Spleen (tissue), 7 donors: Measurements from ENCODE around the gene PLK5.

ENCODE experiments used
- POLR2A ChIP-seq, 3 donors: fragments of 450-650 bp; IDR thresholded peaks; one replicate each; pipeline ENCODE4 v1.5.1; 2017; ENCODE audit warnings: antibody characterized with exemption in 3 of 3, mild to moderate bottlenecking in 1 of 3
- POLR2AphosphoS5 ChIP-seq, 3 donors: sonication (generic); formaldehyde crosslinking; IDR thresholded peaks; one replicate each; pipeline ENCODE4 v1.5.1; 2017; ENCODE audit warnings: antibody characterized with exemption in 3 of 3
- TF ChIP-seq, protein P1 (sequence below), 11 experiments: fragments of 200-600 bp in 7 of 11; fragments of 450-650 bp in 4 of 11; sonication (generic) in 4 of 11; IDR thresholded peaks in 8 of 11; conservative IDR thresholded peaks in 3 of 11; 1 replicate in 7 of 11; 2 replicates in 4 of 11; pipeline versions ENCODE4 v1.4.0 to v1.8.0; 2016 to 2021; ENCODE audit warnings: antibody characterized with exemption in 11 of 11, inconsistent platforms in 4 of 11, mild to moderate bottlenecking in 1 of 11
- donor health status: DM: no; HTN: no; CAD: no; lungs with moderate emphysema.
- donor health status: DM: no; HTN: no; CAD: no.
- donor health status: DM: no; HTN: no; CAD: no.

DNA sequence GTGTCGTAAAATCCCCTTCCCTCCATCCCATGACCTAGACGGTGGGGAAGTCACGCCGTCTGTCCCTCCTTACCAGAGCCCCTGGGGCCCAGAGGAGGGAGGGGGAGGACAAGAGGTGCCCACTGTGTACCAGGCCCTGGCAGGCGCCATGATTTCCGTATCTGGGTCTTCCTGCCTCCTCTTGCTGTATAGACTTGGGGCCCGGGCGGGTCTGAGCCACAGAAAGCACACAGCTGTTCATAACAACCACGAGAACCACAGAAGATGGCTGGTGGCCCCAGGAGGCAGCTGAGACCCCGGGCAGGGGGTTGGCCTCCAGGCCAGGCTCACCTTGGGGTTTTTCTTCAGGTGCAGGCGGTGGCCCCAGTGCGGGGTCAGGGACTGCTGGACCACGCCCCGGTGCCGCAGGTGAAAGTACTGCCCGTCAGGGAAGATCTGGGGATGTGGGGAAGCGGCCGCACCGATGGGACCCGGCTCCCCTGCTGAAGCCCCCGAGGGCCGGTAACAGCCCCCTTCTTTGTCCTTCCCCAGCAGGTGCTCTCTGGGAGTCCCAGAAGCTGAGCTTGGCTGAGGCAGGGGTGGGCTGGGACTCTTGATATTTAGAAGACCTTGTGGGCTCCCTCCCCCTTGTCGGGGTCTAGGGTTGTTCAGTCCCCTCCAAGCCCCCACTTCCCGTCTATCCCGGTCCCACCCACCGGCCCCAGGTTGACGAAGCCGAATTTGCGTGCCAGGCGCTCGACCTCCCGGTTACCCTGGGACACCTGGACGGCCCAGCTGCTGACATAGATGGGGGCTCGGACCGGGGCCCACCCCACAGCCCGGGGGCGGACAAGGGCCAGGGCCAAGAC, 34.2 kb upstream of the PLK5 start:
- TF ChIP-seq, protein P1, sequence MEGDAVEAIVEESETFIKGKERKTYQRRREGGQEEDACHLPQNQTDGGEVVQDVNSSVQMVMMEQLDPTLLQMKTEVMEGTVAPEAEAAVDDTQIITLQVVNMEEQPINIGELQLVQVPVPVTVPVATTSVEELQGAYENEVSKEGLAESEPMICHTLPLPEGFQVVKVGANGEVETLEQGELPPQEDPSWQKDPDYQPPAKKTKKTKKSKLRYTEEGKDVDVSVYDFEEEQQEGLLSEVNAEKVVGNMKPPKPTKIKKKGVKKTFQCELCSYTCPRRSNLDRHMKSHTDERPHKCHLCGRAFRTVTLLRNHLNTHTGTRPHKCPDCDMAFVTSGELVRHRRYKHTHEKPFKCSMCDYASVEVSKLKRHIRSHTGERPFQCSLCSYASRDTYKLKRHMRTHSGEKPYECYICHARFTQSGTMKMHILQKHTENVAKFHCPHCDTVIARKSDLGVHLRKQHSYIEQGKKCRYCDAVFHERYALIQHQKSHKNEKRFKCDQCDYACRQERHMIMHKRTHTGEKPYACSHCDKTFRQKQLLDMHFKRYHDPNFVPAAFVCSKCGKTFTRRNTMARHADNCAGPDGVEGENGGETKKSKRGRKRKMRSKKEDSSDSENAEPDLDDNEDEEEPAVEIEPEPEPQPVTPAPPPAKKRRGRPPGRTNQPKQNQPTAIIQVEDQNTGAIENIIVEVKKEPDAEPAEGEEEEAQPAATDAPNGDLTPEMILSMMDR (IDR thresholded peaks at IDR 0.05 in 8 of 11, conservative IDR thresholded peaks at IDR 0.05 in 3 of 11) = no peak
- TF ChIP-seq POLR2AphosphoS5 (IDR thresholded peaks at IDR 0.05) (peak in 1 of 3 donors; percentile 60), POLR2A (IDR thresholded peaks at IDR 0.05) (no peak)
